Stimulated activated CD8-positive, alpha-beta memory T cell treated with anti-CD3 and anti-CD28 coated beads, Interleukin-2, amount 100 ng/mL, for 1 hour (primary cell): ENCODE measurements around the gene OS9.
"Not testable (repeated sequence)": the region's sequence is repeated elsewhere in the genome, so short reads cannot be mapped to it uniquely, and the experiment has no call there.

Experiments
- DNase-seq, 2 donors: peaks; one replicate each; pipeline ENCODE4 v3.0.0-alpha.2; 2020; ENCODE audit warnings: low read depth in 2 of 2

The OS9 gene

DNA sequence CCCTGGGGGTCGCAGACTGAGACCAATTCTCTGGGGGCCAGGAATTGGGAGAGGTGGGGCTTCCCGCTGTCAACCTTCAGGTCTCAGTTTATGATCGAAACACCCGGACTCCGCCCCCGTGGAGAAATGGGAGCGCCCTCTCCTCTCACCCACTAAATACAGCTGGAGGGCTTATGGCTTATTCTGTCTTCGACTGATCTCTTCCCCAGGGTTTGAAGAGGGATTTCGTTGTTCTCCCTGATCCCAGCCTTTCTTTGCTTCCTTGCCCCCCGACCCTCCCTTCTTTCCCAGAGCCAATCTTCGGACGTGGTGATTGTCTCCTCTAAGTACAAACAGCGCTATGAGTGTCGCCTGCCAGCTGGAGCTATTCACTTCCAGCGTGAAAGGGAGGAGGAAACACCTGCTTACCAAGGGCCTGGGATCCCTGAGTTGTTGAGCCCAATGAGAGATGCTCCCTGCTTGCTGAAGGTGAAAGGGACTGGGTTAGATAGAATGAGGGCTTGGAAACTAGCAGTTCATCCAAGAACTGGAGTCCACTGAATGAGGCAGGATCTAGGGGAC is 607 bp downstream of the OS9 start:
- DNase-seq, result no peak

GRCh38 chr12:57695770-57696432 is 2.0 kb downstream of the OS9 start:
- DNase-seq, result no peak

DNA sequence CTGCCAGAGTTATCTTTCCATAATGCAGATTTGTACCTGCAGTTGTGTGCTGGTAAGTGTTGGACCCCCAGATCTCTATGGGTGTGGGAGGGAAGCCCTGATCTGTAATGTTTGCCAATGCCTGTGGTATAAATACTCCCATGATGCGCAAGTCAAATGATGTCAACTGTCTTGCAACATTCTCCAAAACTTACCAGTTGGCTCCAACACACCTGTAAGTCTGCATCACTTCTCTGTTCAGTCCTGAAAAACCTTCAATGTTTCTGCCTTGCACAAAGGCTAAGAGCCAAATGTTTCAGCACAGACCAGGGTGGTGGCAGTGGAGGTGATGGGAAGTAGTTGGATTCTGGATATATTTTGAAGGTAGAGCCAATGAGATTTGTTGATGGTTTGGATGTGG is 3.1 kb downstream of the OS9 start:
- DNase-seq, result no peak

- DNase-seq, result no peak
Measured at GRCh38 chr12:57698414-57698813, 4.5 kb downstream of the OS9 start.

- DNase-seq, result no peak
Measured at GRCh38 chr12:57700317-57700716, 6.4 kb downstream of the OS9 start.

DNA sequence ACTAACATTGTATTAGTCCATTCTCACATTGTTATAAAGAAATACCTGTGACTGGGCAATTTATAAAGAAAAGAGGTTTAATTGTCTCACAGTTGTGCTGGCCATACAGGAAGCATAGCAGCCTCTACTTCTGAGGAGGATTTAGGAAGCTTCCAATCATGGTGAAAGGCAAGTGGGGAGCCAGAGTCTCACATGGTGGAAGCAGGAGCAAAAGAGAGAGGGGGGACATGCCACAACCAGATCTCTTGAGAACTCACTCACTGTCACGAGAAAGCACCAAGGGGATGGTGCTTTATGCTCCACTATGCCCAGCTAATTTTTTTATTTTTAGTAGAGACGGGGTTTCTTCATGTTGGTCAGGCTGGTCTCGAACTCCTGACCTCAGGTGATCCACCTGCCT is 13.3 kb downstream of the OS9 start:
- DNase-seq, result no peak

GRCh38 chr12:57708296-57708695 is 14.4 kb downstream of the OS9 start:
- no peak for DNase-seq

DNA sequence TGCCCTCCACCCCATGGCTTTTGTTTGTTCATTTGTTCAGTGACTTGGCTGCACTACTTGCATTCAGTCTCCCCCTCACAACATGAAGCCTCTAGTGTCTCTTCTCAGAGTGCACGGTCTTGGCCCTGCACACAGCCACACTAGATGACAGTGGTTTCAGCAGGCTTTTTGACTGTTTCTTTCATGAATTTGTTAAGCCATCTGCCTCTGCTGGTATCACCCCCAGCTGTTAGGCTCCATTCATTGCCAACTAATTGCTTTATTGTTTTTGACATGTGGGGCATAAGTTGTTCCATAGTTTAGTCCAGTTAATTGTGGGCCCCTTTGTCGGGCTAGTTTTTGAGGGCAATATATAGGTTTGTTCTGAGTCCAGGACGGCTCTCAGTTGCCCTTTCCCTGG is 18.8 kb downstream of the OS9 start:
- DNase-seq, result no peak

DNA sequence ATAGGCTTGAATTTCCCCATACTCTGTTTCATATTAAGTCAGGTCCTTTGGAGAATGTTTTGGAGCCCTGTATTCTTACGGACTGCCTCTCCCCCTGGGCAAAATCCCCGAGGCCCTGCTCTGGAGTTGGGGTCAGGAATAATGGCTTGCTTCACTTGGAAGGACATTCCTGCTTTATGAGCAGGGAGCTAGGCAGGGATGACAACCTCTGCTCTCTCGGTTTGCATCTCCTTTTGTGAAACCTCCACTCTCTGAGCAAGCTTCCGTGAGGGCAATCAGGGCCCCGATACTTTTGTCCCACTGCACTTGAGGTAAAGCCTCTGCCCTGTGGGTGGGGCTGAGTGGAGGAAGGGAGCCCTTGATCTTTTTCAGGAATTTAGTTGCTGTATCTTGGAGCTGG is 19.3 kb downstream of the OS9 start:
- no peak for DNase-seq

- DNase-seq, result not testable (repeated sequence)
Measured at GRCh38 chr12:57715036-57715748, 21.3 kb downstream of the OS9 start.

GRCh38 chr12:57715786-57716185 is 21.9 kb downstream of the OS9 start:
- no peak for DNase-seq

GRCh38 chr12:57716305-57716704 is 22.4 kb downstream of the OS9 start:
- no peak for DNase-seq

DNA sequence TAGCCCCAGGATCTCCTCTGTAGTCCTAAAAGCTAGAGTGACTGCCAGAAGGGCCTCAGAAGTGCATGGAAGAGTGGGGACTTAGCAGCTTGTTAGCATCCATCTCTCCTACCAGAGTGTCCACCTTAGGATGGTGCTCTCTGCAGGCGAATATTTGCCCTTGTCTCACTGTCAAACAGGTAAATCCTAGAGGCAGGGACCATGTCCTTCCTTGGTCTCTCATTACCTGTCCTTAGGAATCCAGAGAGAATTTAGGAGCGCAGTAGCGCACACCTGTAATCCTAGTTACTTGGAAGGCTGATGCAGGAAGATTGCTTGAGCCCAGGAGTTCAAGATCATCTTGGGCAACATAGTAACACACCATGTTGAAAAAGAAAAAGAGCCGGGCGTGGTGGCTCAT is 23.2 kb downstream of the OS9 start:
- no peak for DNase-seq

DNA sequence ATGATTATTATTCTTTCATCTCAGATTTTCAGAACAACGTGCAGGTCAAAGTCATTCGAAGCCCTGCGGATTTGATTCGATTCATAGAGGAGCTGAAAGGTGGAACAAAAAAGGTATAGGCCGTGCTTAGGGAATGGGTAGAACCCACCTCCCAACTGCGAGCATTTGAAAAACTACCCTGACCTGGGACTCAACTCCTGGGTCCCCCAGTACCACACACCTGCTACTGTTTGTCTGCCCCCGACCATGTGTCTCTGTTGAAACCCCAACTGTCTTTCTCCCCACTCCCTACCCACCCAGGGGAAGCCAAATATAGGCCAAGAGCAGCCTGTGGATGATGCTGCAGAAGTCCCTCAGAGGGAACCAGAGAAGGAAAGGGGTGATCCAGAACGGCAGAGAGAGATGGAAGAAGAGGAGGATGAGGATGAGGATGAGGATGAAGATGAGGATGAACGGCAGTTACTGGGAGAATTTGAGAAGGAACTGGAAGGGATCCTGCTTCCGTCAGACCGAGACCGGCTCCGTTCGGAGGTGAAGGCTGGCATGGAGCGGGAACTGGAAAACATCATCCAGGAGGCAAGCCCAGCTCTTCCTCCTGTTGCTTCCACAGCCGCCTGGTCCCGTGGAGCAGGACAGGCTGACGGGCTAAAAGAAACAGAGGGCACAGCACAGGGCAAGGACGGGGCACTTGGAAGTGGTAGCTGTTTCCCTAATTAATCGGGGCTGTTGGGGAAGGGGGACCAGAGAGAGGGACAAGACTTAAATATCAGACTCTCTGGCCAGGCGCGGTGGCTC is 24.1 kb downstream of the OS9 start:
- DNase-seq, result no peak

- DNase-seq, result no peak
Measured at GRCh38 chr12:57718641-57719528, 25.0 kb downstream of the OS9 start.

DNA sequence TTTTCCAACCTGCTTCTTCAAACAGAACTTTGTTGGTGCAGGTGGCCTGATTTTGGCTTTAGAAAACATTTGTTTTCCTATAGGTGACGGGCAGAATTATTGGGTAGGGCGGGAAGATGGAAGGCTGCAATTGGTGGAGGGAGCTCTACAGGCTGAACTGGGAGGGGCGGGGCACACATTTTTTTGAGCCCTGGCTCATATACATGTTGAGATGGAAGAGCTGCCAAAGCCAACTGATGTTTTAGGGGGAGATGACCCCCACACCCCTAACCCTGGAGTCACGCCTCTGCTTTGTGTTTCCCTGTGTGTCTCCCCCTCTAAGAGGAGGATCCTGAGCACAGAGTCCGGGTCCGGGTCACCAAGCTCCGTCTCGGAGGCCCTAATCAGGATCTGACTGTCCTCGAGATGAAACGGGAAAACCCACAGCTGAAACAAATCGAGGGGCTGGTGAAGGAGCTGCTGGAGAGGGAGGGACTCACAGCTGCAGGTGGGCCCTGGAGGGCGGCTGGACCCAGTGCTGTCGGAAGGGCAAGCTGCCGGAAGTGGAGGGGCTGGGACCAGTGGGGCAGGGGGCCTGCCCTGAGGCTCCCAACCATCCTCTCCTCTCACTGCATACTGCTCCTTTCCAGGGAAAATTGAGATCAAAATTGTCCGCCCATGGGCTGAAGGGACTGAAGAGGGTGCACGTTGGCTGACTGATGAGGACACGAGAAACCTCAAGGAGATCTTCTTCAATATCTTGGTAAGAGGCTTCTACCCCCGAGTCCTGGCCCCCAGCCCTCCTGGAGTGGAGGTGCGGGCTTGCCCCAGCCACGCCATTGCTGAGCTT is 26.1 kb downstream of the OS9 start:
- no peak for DNase-seq

GRCh38 chr12:57720606-57721595 is 27.0 kb downstream of the OS9 start:
- DNase-seq, result no peak

- not testable (repeated sequence) for DNase-seq
Measured at GRCh38 chr12:57721846-57722608, 28.1 kb downstream of the OS9 start.
